GM10266 (cell line): ENCODE data around the gene MAP3K4.

Experiments used
- DNase-seq: peaks from one replicate; pipeline ENCODE4 v3.0.0; 2012; ENCODE audit errors: extremely low spot score
- TF ChIP-seq, protein P1 (sequence below): IDR thresholded peaks from 2 replicates; pipeline ENCODE4 v1.5.1; 2012; ENCODE audit warnings: mild to moderate bottlenecking, low read depth; ENCODE audit not compliant: control insufficient read depth, insufficient read depth; ENCODE audit errors: missing control alignments

The MAP3K4 gene

GRCh38 chr6:161100072-161100471 is 108.5 kb downstream of the MAP3K4 start:
- TF ChIP-seq, protein P1, sequence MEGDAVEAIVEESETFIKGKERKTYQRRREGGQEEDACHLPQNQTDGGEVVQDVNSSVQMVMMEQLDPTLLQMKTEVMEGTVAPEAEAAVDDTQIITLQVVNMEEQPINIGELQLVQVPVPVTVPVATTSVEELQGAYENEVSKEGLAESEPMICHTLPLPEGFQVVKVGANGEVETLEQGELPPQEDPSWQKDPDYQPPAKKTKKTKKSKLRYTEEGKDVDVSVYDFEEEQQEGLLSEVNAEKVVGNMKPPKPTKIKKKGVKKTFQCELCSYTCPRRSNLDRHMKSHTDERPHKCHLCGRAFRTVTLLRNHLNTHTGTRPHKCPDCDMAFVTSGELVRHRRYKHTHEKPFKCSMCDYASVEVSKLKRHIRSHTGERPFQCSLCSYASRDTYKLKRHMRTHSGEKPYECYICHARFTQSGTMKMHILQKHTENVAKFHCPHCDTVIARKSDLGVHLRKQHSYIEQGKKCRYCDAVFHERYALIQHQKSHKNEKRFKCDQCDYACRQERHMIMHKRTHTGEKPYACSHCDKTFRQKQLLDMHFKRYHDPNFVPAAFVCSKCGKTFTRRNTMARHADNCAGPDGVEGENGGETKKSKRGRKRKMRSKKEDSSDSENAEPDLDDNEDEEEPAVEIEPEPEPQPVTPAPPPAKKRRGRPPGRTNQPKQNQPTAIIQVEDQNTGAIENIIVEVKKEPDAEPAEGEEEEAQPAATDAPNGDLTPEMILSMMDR = no peak
- DNase-seq = no peak

- DNase-seq = no peak
- TF ChIP-seq, protein P1 = no peak
Observed at GRCh38 chr6:161101517-161101916, 109.9 kb downstream of the MAP3K4 start.

DNA sequence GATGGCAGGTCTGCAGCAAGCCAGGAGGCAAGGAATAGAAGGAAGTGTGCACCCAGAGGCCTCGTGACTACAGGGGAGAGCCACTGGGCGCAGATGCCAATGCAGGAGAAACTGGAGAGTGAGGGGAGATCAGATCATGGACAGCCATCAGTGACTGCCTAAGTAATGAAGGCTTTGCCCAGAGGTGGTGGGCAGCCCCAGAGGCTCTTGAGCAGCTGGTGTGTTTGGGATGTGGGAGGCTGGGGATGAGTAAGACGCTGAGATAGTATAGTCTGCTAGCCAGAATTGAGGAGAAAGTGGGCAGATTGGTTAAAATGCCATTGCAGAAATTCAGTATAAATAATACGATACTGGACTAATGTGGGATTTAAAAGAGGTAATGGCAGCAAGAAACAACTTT is 111.9 kb downstream of the MAP3K4 start:
- no peak for DNase-seq
- TF ChIP-seq, protein P1 = no peak

- no peak for DNase-seq
- TF ChIP-seq, protein P1 = no peak
Observed at GRCh38 chr6:161104966-161105365, 113.4 kb downstream of the MAP3K4 start.

GRCh38 chr6:161105408-161105807 is 113.8 kb downstream of the MAP3K4 start:
- no peak for DNase-seq
- TF ChIP-seq, protein P1 = no peak

GRCh38 chr6:161107779-161108730 is 116.5 kb downstream of the MAP3K4 start:
- no peak for DNase-seq
- TF ChIP-seq, protein P1 = no peak

DNA sequence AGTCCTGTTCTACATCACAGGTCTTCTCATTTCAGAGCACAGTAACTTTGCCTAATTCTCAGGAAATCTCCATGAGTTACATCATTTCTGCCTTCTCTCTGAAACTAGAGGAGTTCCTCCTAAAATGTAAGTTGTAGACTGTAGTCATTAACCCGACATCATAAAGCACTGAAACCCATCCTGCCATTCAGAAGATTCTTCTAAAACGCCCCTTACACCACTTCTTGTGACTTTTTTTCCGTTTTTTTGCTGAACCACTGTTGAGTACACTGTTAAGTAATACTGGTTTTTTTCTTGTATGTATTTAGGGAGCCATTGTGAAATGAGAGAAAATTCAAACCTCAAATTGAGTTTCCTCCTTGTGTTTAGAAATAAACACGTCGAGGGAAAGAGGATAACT is 117.3 kb downstream of the MAP3K4 start:
- no peak for DNase-seq
- TF ChIP-seq, protein P1 = no peak
